ENCODE data around the gene TMEM252.
A peak's percentile ranks its signal among the peaks of the same experiment; 100 is the strongest.

The TMEM252 gene

GRCh38 chr9:68496356-68496755 is 44.3 kb downstream of the TMEM252 start:
- no peak for DNase-seq

- DNase-seq, result no peak
These were observed 45.4 kb downstream of the TMEM252 start for GRCh38 chr9:68495247-68495646.

- peak; percentile 2 for DNase-seq
These were observed 46.6 kb downstream of the TMEM252 start for GRCh38 chr9:68493958-68494577.

- DNase-seq, result no peak
These were observed 47.1 kb downstream of the TMEM252 start for GRCh38 chr9:68493541-68493940.

- DNase-seq, result peak; percentile 93
These were observed 47.9 kb downstream of the TMEM252 start for GRCh38 chr9:68492806-68493205.

GRCh38 chr9:68489646-68490045 is 51.0 kb downstream of the TMEM252 start:
- no peak for DNase-seq

GRCh38 chr9:68488126-68488525 is 52.6 kb downstream of the TMEM252 start:
- no peak for DNase-seq
